Dedifferentiated amniotic fluid mesenchymal stem cell (primary cell): ENCODE data around the gene SLC66A2.

Experiments
- DNase-seq: peaks from one replicate; pipeline ENCODE4 v3.0.0-alpha.2; 2016; ENCODE audit errors: extremely low spot score

The SLC66A2 gene

DNA sequence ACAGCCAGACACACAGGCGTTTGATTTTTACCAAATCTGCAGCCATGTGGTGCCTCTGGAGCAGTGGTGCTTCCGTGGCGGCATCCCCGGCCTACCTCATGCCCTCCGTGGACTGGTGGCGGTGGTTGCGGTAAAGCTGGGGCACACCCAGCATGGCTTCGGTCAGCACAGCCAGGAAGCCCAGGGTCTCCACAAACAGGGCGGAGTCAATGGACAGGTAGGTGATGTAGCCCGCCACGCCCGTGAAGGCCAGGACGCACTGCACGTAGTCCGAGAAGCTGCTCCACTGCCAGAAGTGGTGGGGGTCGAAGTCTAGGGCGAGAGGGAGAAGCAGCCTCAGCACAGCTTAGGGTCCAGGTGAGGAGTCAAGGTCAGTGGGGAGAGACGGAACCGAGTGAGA, 32.4 kb downstream of the SLC66A2 start:
- no peak for DNase-seq

DNA sequence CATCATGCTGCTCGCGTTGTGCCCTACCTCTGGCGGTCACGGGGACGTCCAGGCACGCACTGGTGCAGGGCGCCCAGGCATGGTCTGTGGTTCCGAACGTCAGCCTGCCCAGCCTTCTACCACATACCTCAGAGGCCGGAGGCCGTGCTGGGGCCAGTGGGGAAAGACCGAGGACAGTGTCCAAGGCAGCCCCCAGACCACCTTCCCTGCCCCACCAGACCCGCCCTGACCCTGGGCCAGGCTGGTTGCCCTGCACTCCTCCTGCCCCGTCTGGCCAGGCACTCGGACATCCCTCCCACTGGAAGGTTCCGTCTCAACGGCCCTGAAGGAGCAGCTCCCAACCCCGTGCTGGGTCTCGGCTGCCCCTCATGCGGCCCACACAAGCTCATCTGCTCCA, 32.8 kb downstream of the SLC66A2 start:
- no peak for DNase-seq

DNA sequence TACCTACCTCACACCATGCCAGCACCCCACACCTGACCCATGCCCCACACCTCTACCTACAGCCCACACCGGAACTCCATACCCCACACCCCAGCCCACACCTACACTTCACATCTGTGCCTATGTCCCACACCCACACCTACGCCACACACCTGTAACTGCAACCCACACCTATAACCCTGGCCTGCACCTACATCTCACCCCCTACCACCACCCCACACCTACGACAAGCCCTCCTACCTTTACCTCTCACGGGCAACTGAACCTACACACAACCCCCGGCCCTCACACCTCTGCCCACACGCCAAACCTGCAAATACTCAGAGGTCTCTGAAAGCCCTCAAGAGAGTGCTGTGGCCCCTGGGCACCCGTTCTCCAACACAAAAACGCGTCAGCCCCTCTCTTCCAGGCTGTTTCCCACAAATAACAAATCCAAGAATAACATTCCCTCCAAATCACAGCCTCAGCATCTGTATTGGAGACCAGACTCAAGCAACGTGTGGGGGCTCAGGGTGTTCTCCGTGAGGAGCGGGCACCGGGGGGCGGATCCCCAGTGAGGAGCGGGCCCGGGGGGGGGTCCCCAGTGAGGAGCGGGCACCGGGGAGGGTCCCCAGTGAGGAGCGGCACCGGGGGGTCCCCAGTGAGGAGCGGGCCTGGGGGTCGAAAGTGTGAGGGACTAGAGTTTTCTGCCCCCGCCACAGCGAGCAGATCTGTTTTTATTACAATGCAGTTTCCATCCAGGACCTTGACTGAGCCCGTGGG, 33.4 kb downstream of the SLC66A2 start:
- DNase-seq = no peak

DNA sequence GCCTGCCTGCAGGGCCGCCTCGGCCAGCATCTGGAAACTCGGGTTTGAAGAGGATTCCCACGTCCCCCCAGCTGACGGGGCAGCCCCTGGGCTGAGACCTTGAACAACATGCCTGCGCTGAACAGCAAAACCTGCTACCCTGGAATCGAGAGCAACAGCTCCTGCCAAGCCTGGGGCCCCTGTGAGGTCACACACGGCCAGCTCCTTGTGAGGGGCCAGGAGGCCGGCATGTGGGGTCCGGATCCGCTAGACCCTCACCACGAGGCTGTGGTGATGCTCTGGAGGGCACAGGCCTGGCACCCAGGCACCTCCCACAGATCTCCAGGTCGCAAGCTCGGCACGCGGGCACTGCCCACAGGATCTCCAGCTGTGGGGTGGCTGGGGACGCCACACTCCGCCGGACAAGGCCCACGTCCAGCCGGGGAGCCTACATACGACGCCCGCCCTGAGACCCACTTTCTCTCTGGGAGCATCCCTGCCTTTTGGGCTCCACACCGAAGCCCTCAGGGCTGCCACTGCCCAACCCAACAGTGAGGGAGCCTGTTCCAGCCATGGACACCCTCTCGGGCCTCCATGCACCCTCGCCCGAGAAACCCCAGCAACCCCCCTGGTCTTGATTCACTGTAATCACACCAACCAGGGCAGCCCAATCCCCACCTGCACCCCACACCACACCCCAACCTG, 34.1 kb downstream of the SLC66A2 start:
- DNase-seq = no peak

DNA sequence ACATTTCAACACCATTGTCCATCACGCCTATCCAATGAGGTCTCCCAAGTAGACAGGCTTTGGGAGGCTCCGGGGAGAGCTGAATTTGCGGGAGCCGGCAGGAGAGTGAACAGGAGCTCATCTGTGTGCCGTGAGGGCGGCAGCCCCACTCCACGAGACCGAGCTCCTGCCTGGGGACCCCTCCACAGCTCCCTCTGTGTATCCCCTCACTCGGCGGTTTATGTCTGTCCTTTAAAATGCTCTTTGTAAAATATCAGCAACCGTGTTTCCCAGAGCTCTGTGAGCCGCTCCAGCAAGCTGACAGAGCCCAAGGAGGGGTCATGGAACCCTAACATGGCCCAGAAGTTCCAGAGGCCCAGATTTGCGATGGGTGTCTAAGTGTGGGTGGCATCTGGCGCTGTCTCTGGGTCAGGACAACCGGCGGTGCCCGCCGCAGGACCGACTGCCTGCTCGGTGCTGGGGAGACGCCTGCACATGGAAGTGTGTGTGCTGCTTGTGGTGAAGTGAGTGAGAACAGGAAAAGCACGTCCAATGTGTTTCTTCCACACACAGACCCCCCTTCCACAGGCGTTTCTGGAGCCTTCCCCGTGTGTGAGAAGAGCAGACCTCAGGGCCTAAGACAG, 34.8 kb downstream of the SLC66A2 start:
- DNase-seq = no peak

DNA sequence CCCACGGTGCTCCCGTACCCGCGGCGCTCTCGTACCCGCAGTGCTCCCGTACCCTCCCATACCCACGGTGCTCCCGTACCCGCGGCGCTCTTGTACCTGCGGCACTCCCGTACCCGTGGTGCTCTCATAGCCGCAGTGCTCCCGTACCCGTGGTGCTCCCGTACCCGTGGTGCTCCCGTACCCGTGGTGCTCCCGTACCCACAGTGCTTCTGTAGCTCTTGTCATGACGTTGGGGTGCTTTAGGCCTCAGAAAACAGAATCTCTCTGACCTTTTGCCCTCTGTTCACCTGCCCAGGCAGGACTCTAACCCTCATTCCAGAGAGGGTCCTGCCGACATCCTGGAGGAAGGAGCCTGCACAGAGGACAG, 35.3 kb downstream of the SLC66A2 start:
- DNase-seq = no peak

DNA sequence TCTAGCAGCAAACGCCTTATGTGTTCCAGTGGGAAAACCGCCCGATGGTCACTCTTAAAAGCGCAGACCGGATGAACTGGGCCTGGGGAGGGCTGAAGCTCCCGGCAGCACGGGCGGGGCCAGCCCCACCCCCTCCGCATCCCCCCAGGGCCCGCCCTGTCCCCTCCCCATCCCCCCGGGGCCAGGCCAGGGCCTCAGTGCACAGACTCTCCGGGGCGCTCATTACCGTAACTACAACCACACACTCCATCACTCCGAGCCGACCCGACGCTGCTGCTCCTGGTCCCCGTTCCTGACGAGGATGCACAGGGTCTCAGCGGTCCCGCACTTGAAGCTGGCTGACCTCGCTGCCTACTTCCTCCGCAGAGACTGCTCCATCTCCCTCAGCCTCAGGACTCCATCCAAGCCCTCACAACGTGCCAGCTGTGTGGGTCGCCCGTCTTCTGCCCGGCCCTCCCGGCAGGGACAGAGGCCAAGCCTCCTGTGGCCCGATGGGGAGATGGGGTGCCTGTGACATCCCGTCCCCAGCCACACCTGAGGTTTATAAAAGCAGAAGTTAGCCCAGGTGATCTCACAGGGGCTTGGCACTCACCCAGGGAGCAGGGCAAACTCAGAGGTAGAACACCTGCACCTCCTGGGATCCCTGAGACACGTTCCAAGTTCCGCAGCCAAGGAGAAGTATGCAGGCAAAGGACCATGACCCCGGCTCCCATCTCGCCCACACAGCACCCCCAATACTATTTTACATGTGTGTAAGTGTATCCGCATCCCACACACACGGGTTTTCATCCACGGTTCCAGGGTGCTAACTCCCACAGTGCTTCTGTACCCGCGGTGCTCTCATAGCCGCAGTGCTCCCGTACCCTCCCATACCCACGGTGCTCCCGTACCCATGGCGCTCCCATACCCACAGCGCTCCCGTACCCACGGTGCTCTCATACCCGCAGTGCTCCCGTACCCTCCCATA, 36.0 kb downstream of the SLC66A2 start:
- no peak for DNase-seq

DNA sequence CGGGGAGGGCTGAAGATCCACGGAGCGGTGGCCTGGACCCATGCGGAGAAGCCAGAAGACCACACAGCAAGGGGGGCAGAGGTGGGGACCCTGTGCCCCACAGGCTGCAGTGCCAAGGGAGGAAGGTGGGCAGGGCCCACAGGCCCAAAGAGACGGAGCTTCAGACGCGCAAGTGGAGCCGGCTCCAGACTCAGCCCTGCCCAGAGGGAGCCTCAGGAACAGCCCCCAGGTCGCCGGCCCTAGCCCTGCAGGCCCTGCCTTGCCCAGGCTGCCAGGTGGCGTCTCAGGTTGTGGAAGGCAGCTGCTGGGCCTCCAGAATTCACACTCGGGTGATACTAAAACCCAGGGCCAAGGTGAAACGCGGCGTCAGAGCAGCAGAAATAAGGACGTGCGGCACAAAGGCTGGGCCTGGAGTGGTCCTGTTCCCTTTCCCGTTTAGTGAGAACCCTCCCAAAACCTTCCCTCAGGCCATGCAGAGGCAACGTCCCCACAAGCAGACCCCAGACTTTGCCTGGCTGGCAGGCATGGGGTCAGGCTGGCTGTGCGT, 36.8 kb downstream of the SLC66A2 start:
- no peak for DNase-seq

DNA sequence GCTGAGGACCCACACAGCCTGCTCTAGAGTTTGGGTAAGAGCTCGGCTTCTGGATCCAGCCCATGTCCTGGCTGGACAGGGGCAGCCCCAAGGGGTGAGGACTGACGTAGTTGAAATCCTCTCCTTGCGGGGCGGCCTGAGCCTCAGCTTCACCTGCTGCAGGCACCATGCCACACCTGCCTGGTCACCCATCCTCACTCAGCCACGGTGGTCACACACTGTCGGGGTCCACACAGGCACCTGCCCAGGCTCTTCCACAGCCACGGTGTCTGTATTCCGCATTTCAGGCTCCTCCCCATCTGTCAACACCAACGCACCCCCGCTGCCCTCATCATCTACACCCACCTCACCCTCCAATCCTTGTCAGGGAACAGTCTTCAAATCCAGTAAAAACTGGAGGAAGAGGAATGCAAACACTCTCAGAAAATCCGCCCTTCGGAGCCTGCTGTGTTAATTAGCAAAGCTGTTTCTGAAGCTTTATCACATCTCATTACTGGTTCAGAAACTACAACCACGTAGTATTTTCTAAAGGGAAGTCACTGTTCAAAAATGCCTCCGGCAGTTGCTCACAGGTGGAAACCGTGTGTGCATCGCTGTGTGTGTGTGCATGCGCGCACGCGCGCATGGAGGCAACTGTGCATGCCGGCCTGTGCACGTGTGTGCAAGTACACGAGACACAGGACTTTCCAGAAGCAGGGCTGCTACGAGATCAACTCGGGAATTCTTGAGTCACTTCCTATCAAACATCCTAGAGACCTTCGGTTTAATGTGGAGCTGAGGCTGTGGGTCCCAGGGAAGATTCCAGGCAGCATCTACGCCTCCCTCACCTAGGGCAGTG, 38.2 kb downstream of the SLC66A2 start:
- DNase-seq = no peak

DNA sequence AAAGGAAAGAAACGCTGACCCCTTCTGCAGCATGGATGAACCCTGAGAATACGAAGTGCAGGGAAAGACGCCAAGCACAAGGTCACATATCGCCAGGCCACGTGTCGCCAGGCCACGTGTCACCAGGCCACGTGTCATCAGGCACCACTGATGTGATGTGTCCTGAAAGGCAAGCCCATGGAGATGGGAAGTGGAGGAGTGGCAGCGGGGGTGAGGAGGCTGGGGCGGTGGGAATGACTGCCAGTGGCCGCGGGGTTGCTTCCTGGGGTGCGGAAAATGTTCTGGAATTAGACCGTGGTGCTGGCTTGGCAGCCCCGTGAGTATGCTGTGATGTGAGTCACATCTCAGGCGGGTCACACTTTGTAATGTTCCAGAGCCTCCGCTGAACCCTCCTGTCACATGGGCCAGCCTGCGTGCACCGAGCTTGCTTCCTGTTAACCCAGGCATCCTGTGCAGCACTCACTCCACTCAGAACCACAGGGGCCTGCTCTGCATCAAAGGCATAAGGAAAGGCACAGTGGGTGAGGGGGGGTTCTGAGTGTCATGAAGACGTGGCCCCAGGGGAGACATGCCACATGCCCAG, 39.0 kb downstream of the SLC66A2 start:
- no peak for DNase-seq

DNA sequence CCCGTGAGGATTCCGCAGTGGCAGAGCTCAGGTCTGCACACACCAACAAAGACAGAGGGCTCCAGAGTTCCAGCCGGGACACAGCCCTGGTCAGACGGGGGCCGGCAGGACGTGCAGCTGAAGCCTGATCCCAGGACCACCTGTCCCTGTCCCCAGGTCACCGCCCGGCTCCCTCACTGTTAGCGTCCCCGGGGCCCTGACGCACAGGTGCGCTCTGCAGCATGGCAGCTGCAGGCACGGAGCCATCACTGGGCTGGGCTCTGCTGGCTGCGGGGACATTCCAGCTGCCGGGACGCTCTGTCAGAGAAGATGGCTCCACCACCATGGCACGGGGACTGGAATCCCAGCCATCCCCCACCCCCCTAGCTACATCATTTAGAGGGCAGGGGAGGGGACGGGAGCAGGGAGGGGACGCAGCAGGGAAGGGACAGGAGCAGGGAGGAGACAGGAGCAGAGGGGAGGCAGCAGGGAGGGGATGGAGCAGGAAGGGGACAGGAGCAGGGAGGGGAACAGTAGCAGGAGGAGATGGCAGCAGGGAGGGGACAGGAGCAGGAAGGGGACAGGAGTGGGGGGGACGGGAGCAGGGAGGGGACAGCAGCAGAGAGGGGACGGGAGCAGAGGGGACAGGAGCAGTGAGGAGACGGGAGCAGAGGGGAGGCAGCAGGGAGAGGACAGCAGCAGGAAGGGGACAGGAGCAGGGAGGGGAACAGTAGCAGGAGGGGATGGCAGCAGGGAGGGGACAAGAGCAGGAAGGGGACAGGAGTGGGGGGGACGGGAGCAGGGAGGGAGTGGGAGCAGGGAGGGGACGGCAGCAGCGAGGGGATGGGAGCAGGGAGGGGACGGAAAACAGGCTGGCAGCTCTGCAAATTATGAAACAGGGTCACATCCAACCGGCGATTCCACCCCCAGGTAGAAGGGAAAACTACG, 39.8 kb downstream of the SLC66A2 start:
- DNase-seq = no peak

DNA sequence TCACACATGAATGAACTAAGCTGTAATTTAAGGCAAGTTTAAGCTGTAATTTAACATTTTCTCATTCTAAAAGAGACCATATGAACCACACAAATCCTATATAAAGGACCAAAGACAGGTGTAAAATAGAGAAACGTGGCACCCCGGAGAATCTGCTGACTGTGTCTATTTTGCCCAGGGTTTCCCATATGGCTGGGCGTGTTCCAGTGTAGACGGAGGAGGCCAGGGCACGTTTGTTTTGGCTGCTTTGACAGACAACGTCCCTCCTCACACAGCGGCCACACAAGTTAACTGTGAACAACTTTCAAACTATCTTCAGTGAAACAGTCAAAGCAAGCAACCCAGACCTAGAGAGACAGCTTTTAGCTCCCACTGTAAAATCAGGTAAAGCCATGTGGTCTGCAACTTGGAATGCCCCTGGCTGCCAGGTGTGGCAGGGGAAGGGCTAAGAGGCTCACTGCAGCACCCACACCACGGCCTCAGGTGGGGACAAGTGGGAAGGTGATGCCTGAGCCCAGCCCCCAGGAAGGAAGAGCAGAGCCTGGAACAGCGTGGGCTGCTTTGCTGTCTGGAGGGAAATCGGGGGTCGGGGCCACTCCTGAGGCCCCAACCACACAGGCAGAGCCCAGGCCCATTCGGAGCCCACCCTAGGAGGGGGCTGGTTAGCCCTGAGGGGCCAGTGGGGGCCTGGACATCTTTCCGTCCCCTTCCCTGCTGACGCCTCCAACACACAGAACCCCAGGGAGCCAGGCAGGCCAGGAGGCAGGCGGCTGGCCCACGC, 40.7 kb downstream of the SLC66A2 start:
- no peak for DNase-seq

DNA sequence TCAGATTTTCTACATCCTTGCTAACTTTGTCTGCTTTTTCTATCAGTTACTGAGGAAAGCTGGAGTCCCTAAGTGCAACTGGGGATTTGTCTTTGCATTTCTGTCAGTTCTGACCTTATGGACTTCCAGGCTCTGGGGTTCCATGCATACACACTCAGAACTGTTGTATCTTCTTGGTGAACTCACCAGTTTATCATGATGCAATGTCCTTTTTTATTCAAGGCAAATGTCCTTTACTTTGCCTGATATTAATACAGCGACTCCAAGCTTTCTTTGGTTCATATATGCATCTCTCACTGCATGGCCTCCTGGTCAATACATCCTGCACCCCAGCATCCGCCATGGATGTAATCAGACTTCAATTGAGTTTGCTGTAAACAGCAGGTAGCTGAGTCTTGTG, 44.7 kb downstream of the SLC66A2 start:
- no peak for DNase-seq

DNA sequence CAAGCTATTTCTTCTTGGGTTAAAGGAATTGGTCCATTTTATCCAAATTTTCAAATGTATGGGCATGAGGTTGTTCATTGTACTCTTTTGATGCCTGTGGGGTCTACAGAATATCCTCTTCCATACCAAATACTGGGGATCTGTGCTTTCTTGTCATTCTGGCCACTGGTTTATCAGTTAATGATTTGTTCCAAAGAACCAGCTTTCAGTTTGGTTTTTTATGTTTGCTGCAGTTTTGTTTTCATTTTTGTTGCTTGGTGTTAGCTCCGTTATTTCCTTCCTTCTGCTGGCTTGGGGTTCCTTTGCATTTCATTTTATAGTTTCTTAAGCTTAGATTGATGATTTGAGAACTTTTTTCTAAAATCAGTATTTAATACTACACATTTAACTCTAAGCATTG, 45.5 kb downstream of the SLC66A2 start:
- DNase-seq = no peak

DNA sequence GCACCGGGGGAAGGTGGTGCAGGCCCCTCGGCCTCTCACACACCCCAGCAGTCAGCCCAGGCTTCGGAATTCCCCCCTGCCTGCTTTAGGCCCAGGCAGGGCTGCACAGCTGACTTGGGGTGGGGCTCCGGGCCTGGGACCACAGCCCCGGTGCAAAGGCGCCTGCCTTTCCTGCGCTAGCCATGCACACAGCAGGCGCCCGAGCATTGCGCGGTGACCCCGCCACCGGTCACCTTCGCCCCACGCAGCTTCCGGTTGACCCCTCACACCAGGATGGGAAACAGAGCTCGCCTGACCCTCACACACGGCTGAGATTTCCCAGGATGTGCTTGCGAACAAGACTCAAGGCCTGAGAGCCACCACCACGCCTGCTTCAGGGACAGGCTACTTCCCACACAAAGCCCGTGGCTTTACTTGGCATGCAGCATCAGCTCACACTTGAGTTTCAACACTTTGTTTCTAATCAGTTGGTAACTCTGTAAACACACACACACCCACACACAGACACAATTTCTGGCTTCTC, 46.0 kb downstream of the SLC66A2 start:
- DNase-seq = no peak

DNA sequence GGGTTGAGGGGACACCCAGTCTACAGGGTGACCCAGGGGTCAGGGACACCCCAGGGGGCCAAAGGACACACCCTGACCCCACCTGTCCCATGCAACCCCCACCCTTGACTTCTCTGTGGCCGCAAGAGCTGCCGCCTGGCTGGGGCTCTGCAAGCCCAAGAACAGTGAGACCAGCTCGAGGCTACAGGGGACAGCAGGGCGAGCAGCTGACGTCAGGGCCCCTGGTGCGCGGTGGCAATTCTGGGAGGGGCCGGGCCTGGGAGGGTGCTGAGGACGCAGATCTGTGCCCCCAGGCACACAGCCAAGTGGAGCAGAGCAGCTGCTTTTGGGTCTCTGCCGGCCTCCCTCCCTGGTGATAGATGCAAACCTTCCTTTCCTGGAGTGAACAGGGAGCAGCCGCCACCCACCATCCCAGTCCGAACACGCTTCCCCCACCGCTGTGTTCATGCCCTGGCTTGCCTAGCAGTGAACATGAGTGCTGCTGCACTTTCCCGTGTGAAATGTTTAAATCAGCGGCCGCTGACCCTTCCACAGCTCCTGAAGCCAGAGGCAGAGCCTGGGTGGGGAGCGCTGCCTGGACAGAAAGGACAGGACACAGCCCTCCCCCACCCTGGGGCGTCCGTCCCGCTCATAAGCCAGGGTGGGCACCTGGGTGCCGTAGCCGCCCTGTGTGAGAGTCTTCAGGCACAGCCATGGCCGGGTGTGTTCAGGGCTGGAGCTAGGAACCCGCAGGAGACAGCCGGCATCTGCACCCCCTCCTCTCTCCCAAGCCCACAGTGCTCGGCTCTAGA, 46.9 kb downstream of the SLC66A2 start:
- DNase-seq = no peak

DNA sequence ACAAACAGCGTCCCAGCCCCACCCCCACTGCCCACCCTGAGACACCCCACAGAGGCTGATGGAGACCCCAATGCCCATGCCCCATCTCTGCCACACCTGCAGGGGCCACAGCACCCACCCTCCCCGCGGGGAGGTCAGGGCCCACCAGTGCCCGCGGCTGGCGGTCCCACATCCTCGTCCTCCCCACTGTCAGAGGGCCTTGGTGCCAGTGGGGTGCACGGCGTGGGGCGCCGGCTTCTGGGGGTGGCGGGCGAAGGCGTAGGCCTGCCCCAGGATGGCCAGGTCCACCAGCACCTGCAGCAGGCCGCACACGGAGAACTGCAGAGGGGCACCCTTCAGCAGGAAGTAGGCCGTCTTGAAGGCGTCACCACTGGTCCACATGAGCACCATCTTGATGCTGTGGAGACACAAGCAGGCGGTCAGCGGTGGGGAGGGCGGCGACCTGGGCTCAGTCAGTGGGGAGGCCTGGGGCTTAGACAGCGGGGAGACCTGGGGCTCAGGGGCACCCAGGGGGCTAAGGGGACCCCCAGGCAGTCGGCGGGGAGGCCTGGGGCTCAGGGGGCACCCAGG, 47.6 kb downstream of the SLC66A2 start:
- DNase-seq = no peak
